Measurements from ENCODE around the gene CACNA2D4.
"Not testable (repeated sequence)": the region's sequence is repeated elsewhere in the genome, so short reads cannot be mapped to it uniquely, and the experiment has no call there.

Gene CACNA2D4

DNA sequence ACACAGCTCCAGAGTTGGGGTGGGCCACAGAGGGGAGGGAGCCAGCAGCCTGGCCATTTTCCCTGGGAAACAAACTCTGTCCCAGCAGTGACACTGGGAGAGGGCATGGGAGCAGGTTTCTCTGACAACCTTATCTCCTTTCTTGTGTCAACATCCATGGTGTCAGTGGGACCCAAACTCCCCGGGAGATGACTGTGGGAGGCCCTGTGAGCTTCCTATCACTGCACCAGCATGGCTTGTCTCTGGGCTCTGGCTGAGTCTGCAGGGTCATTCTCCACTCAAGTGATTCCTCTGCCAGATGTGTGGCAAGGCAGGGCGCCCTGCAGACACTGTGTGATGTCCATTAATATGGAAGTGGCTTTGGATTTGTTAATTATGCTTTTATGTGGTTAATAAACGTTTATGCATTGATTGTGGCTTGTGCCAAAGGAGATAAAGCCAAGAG lies 88.0 kb downstream of the CACNA2D4 start:
- DNase-seq, result no peak

DNA sequence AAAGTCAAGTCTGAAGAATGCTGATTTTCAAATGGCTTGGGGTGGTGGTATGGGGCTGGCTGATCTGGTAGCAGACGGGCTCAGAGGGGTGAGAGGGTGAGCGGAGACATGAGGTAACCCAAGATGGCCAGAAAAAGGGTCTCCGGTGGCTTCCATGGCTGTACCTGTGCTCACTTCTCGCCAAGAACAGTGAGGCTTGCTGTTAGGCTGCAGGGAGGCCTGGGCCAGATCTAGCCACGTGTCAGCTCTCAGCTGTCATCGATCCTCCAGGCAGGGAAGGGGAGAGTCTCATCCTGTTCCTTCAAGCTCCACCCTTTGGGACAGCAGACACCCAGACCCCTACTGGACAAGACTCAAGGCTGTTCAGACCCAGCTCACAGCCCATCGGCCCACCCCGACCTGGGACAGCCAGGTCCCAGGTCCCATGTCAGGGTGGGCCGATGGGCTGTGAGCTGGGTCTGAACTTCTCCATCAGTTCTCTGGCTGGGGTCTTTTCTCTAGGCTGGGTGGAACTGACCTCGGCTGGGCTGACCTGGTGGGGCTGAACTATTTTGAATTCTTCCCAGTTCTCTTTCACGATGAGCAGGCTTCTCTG lies 89.0 kb downstream of the CACNA2D4 start:
- DNase-seq, result no peak

- no peak for DNase-seq
Observed at GRCh38 chr12:1828856-1829255, 89.6 kb downstream of the CACNA2D4 start.

GRCh38 chr12:1827826-1828805 lies 90.3 kb downstream of the CACNA2D4 start:
- no peak for DNase-seq

GRCh38 chr12:1826867-1827705 lies 91.4 kb downstream of the CACNA2D4 start:
- DNase-seq, result no peak

DNA sequence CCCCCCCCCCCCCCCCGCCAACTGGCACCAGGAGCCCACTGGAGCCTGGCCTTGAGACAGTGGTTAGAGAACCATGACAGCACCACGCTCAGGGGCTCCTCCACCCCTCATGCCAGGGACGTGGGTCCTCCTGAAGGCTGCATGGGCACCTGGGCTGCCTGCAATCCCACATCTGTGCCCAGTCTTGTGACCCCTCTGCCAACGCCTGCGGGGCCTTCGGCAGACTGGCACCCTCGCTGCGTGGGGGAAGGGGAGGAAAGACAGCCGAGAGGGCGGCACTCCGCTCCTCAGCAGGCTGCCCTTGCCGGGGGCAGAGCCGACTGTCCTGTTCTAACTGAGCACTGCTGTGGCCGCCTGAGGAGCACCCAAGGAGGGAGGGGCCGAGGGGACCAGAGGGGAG lies 92.1 kb downstream of the CACNA2D4 start:
- no peak for DNase-seq

- no peak for DNase-seq
Observed at GRCh38 chr12:1825382-1826102, 92.9 kb downstream of the CACNA2D4 start.

- no peak for DNase-seq
Observed at GRCh38 chr12:1823237-1823636, 95.2 kb downstream of the CACNA2D4 start.

DNA sequence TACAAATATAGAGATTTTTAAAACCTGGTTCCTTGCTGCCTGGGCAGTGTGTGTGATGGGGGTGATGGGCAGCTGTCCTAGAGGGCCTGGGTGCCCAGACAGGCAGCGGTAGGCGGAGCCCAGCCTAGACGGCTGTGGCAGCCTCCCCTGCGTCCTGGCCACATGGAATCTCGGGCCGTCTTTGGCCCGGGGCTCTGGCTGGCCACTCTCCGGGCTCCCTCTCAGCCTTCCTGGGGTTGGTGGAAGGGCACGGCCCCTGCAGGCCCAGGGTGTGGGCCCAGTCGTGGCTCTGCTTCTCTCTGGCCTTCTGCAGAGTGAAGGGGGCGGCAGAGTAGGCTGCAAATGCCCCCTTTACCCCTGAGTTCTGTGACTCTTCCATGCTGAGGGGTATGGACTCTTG lies 95.8 kb downstream of the CACNA2D4 start:
- no peak for DNase-seq

DNA sequence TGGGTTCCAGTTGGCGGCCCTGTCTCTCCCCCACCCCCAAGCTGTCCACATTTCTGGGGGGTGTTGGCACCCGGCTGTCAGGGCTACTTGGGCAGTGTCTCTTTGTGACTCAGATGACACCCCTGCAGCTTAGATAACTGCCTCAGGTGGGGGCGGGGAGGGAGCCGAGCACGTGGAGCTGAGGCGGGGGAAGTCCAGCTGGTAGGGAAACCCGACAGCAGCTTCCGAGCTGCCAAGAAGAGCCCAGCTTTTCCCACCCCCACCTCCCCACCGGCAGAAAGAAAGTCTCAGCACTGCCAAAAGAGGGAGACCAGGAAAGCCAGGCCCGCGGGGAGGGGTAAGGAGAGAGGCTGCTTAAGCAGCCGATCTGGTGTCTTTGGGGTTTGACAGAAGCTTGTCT lies 96.6 kb downstream of the CACNA2D4 start:
- no peak for DNase-seq

DNA sequence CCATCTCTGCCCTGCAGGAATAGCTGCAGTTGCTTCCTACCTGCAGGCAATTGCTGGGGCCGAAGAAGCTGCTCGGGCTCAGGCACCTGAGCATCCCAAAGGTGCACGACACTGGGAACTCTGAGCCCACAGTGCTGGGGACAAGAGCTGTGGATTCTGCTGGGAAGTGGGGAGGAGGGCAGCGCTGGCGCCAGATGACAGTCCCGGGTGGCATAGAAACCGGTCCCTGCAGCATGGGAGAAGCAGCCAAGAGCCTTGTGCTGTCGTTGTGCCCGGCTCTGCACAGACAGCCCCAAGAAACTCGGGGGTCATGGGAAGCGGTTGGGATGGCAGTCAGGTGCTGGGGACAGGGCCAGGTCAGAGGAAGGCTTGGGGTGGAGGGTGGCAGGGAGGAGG lies 97.6 kb downstream of the CACNA2D4 start:
- no peak for DNase-seq

GRCh38 chr12:1820191-1820895 lies 98.1 kb downstream of the CACNA2D4 start, which contains the start of gene LRTM2:
LRTM2 (plus strand) TSS chr12:1820565; CDS start chr12:1828149, 7,584 bp downstream.
- DNase-seq, result no peak

GRCh38 chr12:1819571-1819970 lies 98.9 kb downstream of the CACNA2D4 start:
- no peak for DNase-seq

DNA sequence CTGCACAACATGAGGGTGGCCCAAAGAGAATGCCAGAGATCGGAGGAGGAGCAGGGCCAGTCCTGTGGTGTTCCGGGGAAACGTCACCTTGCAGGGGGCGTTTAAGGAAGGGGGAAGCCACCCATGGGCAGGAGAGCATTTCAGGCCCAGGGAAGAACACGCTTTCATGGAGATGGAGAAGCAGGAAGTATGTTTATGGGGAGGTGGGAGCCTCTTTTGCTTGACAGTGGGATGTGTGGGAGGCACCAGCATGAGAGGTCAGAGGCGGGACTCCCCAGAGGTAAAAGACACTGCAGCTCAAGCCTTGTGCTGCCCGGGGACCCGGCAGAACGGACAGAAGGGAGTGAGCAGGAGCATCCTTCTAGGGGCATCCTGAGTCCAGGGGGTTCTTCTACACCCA lies 99.4 kb downstream of the CACNA2D4 start:
- DNase-seq, result no peak

DNA sequence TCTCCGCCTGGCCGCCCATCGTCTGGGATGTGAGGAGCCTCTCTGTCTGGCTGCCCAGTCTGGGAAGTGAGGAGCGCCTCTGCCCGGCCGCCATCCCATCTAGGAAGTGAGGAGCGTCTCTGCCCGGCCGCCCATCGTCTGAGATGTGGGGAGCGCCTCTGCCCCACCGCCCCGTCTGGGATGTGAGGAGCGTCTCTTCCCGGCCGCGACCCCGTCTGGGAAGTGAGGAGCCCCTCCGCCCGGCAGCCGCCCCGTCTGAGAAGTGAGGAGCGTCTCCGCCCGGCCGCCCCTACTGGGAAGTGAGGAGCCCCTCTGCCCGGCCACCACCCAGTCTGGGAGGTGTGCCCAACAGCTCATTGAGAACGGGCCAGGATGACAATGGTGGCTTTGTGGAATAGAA lies 100.5 kb downstream of the CACNA2D4 start:
- not testable (repeated sequence) for DNase-seq

- no peak for DNase-seq
Observed at GRCh38 chr12:1816730-1817348, 101.6 kb downstream of the CACNA2D4 start.

DNA sequence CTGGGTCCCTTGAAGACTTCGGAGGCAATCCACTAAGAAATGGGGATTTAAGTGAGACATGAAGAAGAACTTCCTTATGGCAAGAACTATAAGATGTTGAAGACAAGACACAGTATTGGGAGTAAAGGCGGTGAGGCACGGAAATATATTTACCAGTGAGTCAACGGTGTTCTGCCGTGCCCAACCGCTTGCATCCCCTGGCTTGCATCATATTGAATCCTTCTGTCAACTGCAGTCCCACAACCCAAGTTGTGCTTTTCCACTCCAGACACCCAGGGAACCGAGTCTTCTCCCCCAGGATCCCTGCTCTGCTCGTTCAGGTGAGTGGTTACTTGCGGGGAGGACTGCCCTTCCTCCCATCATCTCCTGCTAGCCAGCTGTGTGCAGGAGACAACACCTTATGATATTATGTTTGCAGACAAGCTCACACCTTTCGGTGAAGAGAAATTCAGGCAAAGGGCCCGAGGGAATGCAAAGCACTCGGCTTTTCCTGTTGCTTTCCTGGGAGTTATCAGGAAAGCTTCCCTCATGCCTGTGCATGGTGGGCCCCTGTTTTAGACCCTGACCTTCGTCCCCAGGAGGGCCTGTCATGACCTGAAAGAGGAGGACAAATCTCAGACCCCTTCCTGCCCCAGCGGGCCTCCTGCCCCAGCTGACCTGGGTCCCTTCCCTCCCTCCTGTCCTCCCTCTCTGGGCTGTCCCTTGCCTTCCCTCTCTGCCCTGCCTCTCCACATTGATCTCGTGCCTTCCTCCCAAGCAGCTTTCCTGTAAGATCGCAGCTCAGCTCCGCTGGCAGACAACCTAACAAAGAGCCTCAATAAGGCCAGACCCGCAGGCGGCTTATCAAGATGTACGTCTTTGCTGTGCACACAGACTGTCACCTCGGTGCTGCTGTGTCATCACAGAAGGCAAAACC lies 102.4 kb downstream of the CACNA2D4 start:
- DNase-seq, result no peak

DNA sequence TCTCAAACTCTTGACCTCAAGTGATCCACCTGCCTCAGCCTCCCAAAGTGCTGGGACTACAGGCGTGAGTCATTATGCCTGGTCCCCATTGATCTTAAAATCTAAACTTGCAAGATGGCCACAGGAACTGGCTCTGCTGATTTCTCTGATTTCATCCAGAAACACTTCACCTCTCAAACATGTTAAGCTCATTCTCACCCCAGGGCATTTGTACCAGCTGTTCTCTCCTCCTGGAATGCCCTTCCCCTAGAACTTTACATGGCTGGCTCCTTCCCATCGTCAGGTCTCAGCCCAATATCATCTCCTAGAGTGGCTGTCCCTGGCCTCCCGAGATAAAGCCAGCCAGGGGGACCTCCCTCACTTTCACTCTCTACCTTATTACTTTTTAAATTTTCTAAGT lies 103.3 kb downstream of the CACNA2D4 start:
- DNase-seq, result no peak

DNA sequence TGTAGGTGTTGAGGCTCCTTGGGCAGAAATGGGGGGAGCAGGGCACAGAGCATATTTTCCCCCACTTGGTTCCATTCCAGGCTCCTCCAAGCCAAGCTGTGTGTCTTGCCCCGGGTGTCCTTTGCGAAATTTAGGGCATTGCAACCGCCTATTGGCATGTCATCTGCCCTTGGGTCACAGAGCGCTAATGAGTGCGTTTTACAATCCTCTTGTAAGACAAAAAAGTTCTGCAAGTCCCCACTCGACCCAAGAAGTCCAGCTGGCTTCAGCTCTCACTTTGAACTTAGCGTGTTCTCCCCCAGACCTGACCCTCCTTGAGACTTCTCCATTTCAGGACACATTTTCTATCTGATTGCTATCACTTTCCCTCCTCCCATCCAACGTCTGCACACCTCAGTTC lies 104.2 kb downstream of the CACNA2D4 start:
- no peak for DNase-seq

- DNase-seq, result no peak
Observed at GRCh38 chr12:1812650-1813302, 105.7 kb downstream of the CACNA2D4 start.
